T1000 (cell line): ENCODE data around the gene CAB39L.

ENCODE experiments used
- DNase-seq: peaks from one replicate; lab custom pipeline; 2025; ENCODE audit warnings: mixed read lengths; lab: John Stamatoyannopoulos, UW

CAB39L gene

GRCh38 chr13:49279885-49280284 lies 164.0 kb downstream of the CAB39L start:
- no peak for DNase-seq

GRCh38 chr13:49279112-49279511 lies 164.8 kb downstream of the CAB39L start:
- DNase-seq = no peak

- DNase-seq = no peak
Observed at GRCh38 chr13:49278211-49278610, 165.7 kb downstream of the CAB39L start.

- DNase-seq = no peak
Observed at GRCh38 chr13:49272296-49272695, 171.6 kb downstream of the CAB39L start.

- DNase-seq = no peak
Observed at GRCh38 chr13:49271264-49271663, 172.6 kb downstream of the CAB39L start.

GRCh38 chr13:49265822-49266221 lies 178.0 kb downstream of the CAB39L start:
- DNase-seq = no peak

GRCh38 chr13:49262634-49263033 lies 181.2 kb downstream of the CAB39L start:
- DNase-seq = no peak

GRCh38 chr13:49259586-49259985 lies 184.3 kb downstream of the CAB39L start:
- DNase-seq = no peak
